ENCODE results near the gene MREG.

The MREG gene

DNA sequence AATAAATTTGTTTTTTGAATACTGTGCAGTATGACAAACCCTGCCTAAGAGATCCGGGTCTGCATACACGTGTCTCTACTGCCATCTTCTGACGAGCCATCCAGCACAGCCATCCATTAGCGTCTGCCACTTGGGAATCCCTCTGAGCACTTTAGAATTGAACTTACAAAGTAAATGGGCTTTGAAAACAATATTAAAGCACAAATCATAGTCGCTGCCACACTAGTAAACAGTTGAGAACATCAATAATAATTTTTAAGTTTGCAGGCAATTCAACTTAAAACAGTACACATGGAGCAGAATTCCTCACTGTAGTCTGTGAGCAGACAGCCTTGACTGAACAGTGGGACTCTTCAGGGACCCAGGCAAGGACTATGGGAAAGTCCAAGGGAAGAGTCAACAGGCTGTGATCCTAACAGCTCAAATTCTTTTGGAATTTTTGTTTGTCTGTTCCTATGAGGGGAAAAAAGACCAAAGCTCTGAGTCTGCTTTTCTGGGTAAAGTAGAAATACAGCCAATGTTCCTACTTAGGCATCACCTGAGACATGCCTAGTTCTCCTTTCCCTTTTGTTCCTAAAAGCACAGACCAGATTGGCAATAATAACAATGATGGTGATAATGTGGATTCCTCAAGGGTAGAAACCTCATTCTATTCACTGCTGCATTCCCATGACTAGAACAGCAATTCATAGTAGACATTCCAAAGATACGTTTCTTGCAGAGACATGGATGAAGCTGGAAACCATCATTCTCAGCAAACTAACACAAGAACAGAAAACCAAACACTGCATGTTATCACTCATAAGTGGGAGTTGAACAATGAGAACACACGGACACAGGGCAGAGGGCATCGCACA is 92.9 kb downstream of the MREG start:
- in situ Hi-C loops (cut with HindIII; ENCODE audit: low sequenced_read_pairs), result no loop called here

DNA sequence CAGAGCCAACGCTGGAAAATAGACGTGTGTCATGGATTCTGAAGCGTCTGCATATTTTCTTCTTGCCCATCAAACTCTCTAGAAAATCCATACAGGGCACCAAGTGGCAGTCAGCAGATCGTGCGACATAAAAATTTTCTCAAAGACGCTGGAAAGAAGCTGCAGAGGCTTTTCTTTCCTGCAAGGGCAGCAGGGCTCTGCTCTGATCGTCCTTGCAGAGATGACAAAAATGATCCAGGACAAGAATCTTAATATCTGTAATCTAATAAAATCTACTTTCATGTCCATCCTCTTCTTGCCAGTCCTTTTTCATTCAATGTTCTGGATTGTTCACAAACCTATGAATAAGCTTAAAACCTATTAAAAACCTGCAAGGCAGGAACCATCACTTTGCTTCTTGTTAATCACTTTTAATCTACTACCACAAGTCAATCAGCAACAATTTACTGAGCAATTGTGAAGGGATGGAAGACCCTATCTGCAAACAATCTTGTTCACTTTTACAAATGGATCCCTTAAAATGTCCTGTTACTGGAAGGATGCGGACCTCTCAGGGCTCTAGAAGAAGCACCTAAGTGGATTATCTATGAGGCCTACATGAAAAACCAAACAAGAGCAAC is 93.6 kb downstream of the MREG start:
- in situ Hi-C loops (cut with HindIII; ENCODE audit: low sequenced_read_pairs), result no loop called here

DNA sequence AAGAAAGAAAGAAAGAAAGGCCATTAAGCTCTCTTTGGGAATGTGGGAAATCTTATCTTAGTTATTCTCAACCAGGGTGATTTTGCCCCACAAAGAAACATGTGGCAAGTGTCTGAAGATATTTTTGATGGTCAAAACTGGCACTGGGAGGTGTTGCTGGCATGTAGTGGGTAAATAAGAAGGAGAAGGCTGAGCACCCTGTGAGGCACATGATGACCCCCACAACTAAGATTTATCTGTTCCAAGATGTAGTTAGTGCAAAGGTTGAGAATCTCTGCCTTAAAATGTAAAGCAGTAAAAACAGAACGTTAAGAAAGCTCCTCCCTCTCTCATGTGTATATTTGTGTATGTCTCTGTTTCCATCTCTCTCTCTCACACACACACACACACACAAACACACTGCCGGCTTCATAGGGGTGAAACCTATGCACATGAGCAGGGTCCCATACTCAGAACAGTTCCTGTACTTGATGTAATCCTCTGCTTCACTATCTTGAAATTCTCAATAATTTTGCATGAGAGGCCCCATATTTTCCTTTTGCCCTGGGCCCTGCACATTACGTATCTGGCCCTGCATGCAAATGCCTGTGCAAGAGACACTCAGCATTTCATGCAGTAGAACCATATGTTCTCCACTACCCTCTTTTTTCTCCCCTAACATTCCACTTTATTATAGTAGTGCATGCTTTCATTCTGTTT is 94.3 kb downstream of the MREG start:
- in situ Hi-C loops (cut with HindIII; ENCODE audit: low sequenced_read_pairs), result no loop called here

DNA sequence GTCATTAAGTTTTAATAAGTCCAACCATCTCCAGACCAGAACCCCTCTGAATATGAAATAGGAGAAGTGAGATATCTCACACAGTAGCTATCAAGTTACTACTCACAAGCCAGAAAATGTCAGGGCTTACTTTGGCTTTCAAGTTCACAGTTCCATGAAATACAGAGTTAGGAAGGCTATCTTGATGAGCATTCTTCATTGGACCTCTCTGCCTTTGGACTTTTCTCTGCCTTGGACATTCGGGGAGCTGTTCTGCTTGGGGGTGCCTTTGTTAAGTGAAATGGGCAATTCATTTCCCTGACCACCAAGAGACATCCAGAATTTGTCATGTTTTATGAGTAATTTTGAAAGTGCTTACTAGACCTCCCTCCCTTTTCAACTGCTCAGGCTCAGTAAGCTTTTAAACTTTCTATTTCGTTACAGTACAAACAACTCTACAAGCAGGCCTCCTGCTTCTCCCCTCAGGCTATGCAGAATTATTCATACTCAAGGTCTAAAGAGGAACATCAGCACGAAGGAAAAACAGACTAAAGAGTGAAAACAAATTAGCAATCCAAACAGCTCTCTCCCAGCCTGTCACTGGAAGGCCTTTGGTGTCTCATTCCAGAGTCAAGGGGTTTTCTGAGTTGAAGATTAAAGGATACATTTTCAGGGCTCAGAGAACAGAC is 95.3 kb downstream of the MREG start:
- in situ Hi-C loops (cut with HindIII; ENCODE audit: low sequenced_read_pairs), result no loop called here

DNA sequence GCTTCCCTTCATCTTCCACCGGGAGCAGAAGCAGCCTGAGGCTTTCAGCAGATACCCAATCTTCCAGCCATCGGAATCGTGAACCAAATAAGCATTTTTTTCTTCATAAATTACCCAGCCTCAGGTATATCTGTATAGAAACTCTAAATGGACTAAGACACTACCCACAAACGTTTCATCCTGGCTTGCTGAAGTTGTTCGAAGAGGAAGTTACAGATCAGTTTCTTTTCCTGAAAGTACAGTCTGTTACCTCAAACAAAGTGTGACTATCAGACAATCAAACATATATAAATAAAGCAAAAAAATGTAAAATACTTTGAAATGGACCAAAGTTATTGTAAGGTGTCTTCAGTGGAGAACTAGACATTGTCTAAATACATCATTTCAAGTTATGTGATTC is 97.9 kb downstream of the MREG start:
- in situ Hi-C loops (cut with HindIII; ENCODE audit: low sequenced_read_pairs), result no loop called here

DNA sequence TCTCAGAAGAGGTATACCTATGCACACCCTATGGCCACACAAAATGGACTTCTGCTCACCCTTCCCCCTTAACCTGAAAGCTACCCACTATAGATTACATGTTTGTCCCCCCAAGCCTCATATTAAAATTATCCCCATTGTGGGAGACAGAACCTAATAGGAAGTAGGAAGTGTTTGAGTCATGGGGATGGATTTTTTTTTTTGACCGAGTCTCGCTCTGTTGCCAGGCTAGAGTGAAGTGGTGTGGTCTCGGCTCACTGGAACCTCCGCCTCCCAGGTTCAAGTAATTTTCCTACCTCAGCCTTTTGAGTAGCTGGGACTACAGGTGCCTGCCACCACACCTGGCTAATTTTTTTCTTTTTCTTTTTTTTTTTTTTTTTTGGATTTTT is 98.6 kb downstream of the MREG start:
- in situ Hi-C loops (cut with HindIII; ENCODE audit: low sequenced_read_pairs), result no loop called here

DNA sequence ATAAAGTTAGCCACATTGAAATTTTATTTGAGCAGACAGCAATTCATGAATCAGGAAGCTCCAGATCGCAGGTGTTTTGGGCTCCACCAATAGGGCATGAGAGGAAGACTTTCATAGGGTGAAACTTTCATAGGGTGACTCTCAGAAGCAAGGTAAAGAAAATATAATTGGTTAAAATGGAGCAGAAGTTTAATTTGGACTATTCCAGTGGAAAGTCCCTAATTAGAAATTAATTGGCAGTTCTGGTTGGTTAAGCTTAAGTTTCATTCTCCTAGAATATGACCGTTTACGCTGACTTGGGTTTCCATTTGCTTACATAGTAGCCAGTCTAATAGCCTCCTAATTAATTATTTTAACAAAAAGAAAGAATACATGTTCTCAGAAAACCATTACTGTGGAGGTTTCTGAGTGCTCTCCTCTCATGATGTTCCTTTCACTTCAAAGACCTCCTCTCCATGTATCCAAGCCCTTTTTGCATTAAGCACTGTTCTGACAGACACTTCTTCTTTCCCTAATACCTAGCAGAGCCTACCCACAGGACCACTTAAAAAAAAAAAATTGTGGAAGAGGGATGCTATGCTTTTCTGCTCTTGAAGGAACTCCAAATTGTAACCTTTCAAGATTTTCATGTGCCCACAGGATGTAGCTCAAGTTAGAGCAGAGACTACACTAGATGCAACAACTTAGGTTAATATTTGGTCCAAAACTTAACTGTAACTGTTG is 99.1 kb downstream of the MREG start:
- in situ Hi-C loops (cut with HindIII; ENCODE audit: low sequenced_read_pairs), result no loop called here

DNA sequence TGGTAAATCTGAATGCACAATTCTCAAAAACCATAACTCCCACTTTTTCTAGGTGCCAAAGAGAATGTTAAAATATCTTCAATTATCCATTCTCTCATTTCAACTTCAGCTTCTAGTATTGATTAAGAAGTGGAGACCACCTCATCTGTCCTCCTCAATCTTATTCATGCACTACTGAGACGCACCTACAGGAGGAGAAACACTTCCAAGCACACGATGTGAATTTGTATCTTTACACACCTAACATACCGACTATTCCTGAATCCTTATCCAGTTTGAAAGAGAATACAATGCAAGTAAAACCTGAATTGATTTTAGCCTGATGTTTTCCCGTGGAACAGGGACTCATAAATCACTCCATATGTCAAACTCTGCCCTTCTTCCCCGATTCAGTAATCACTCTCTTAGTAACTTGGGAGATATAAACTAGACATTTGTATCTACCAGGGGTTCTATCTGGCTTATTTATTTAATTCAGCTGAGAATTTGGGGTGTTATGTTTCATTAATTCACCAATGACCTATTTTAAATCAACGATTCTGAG is 101.0 kb downstream of the MREG start:
- in situ Hi-C loops (cut with HindIII; ENCODE audit: low sequenced_read_pairs), result no loop called here

DNA sequence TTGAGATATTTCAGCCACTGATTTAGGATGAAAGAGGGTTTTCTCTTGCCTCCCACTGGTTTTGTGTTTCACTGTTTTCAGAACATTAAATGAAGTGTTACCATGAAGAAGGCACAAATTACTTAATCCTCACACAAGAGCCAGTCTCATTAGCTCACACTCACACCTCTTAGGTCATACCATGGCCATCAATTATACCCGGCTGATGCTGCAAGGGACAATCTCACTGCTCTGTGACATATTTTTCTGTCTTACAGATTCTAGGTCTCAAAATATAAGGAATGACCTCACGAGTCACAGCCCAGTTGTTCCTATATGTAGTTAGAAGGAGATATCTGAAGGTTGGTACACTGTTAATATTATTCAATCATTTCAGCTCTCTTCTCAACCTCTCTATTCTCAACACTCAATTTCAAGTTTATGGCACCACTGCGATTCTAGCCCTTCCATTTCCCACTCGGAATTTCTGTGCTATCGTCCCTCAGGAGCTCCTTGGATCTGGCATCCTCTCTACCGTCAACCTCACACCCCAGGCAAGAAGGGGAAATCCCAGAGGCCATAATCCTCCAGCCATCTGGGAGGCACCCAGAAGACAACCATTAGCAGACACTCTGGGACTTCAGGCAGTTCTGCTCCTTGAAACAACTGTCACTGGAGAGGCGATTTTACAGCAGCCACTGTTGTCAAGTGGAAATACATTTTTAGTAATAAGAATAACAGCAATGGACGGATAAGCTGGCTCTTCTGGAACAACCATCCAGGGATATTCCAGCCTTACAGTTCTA is 101.9 kb downstream of the MREG start:
- in situ Hi-C loops (cut with HindIII; ENCODE audit: low sequenced_read_pairs), result no loop called here

DNA sequence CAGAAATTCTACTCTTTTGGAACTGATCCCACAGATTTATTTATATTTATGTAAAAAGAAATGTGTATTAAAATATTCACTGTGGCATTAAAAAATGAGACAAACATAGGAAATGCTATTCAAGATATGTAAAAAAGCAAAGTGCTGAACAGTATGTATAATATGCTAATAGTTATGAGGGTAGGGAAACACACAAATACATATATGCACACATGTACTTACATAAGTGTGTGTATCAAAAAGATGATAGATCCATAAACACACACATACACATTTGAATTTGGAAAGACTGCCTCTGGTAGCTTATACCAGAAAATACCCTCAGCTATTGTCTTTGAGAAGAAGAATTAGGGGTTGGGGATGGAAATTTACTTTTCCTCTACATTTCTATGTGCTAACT is 103.2 kb downstream of the MREG start:
- in situ Hi-C loops (cut with HindIII; ENCODE audit: low sequenced_read_pairs), result no loop called here

DNA sequence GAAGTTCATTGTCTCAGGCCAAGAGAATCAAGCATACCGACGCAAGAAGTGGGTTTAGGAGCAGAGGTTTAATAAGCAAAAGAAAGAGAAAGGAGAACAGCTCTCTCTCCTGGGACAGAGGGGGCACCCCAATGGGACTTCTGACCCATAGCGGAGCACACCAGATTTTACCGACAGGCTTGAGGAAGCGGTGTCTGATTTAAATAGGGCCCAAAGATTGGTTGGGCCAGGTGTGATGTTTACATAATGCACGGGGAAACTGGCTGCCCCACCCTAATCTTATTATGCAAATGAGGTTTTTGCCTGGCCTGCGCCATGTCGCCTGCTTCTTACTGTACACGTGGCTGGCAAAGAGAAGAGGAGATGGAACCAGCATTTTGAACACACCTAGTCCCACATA is 106.2 kb downstream of the MREG start:
- in situ Hi-C loops (cut with HindIII; ENCODE audit: low sequenced_read_pairs), result no loop called here

DNA sequence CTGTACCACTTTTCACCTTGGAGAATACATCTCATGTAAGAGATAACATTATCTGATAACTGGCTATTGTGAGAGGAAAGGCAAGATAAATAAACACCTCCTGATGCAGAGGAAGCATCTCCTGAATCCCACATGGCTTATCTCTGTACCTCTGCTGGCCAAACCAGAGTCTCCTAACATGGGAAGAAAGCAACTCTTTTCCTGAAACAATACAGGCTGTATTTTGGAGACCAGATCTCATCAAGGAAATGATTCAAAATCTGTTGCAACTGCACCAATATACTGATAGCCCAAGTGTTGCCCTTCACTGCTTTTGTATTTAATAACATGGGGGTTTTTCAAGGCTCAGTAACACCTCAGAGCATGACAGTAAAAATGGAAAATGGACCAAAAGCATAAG is 106.9 kb downstream of the MREG start:
- in situ Hi-C loops (cut with HindIII; ENCODE audit: low sequenced_read_pairs), result no loop called here

DNA sequence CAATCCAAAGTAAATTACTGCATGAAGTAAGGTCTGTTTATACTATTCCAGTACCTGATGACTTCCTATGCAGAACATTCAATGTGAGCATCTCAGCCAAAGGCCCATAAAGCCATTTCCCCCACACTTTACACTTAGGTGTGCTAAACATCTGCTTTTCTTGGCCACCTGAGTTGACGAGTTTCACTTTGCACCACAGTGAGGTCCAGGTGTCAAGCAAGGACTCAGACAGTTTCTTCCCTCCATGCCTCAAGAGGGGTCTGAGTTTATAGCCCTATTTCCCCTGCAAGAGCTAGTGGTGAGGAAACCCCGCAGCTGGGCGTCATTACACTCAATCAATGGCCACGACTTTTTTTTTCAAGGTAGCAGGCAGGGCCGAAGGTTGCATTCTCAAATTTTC is 107.7 kb downstream of the MREG start:
- in situ Hi-C loops (cut with HindIII; ENCODE audit: low sequenced_read_pairs), result no loop called here

DNA sequence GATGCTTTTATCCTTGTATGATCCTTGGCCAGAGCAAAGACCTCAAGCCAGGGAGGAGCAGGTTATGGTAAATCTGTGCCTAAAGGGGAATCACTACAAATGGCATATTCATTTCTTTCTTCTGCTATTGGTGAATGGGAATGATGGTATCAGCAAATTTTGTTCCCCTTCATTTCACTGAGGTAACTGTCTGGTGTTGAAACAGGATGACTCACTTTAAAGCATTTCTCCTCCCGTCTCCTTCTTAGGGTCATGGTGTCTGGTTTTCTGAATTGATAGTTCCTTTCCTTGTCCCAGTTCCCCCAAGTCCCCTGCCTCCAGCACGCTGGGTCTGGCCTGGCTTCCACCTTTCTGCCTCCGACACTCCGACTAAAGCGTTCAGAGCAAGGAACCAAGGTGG is 109.2 kb downstream of the MREG start:
- in situ Hi-C loops (cut with HindIII; ENCODE audit: low sequenced_read_pairs), result no loop called here

DNA sequence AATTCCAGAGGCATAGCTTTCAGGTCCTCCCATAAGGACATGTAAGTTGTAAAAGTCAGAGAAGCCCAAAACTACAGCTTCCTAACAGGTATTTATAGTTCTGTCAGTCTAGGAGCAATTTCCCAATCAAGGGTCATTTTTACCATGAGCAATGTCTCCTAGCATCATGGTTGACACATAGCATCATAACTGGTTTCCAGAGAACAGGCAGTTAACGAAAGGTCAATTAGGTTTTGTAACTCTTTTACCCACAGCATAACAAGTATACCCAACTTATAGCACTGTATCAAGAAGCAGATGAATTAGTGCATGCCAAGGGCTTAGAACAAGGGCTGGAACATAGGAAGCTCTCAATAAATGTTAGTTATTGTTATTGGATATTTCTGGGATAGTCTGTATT is 110.1 kb downstream of the MREG start:
- in situ Hi-C loops (cut with HindIII; ENCODE audit: low sequenced_read_pairs), result no loop called here

DNA sequence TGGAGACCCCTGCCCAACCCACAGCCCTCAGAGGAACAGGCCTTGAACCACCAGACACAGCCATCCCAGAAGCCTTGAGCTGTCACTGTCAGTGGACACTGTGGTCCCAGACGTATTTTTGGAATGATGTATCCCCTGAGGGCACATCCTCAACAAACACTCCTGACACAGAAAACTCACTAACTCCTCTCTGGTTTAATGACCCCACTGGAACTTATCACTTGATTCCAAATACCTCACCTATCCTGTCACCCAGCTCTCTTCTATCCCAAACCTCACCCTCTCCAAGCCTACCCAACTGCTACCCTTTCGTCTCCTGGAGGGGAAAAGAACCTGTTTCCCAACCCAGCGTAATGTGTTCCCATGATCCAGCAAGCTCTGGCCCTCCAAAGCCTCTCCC is 111.6 kb downstream of the MREG start:
- in situ Hi-C loops (cut with HindIII; ENCODE audit: low sequenced_read_pairs), result no loop called here

DNA sequence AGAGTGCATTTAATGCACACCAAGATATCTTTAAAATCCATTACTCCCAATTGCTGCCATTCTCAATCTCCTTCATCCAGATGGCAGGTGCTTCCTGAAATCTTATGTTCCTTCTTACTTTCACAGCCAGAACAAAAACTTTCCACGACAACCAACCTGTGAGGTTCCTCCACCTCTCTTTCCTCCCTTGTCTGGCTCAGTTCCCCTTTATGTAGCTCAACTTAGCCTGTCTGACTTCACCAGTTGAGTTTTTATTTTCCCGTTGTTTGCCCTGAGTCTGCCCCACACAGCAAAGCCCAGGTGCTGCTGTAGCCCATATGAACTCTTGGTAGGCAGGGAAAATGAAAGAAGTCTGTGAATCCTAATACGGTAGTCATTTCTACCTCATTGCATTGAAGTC is 112.5 kb downstream of the MREG start:
- in situ Hi-C loops (cut with HindIII; ENCODE audit: low sequenced_read_pairs), result no loop called here

DNA sequence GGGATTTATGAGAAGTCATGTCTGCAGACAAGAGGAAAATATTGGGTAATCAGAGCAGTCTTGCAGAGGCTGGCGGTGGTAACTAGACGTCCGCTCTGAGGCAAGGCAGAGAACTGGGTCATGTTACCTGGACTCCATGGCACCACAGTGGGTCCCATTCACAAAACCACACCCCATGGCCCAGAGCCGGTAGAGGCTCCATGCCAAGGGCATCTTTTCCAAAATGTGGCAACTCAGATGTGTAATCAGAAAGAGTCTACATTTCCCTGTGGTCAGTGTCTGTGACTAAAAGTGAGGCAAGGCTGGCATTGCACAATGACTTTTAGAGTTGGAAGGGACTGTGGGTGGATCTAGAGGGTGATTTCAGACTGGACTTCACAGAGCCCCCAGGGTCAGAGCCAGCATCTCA is 113.1 kb downstream of the MREG start:
- in situ Hi-C loops (cut with HindIII; ENCODE audit: low sequenced_read_pairs), result no loop called here

DNA sequence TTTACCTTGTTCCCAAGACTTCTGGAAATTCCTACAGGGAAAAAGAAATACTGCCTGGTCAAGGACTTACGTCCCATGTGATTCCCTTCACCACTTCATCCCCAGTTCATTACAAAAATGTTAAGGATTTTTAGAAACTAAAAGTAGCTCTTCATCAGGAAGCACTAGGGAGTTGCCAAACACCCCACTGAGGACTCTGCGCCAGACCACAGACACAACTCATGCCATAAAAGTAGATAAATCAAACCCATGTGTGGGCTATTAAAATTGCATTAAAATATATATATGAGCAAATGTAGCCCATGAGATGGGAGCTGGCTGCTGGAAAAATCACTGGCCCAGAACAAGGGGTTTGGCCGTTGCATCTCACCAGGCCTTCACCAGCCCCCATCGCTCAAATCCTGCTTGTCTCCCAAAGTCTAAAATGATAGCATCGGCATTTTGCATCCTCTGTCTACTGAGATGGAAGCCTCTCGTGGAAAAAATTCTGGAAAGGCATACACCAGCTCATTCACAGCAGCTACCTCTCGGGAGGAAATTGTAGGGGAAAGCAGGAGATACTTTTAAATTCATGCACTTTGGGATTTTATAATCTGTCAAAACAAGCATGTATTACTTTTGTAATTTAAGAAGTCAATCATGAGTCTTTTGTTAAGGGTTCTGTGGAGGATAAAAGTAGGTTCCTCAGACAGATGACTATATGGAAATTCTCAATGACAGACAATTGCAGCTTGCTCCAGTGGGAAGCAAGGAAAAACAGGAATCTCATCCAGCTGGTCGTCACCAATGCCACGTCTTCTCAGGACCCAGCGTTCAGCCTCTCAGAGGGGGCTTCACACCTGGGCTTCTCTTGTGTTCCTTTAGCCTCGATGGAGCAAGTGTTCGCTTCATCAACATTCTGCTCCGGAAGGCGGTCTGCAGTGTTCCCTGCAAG is 113.9 kb downstream of the MREG start:
- in situ Hi-C loops (cut with HindIII; ENCODE audit: low sequenced_read_pairs), result no loop called here

All from DLD1 (cell line).